ENCODE data around the gene ANKH.

Gene ANKH

GRCh38 chr5:14913096-14913495 lies 41.5 kb upstream of the ANKH start:
- no peak overlapping the region for H3K4me3 ChIP-seq (ENCODE audit: low read length)
- no peak for DNase-seq (ENCODE audit: low read depth)
- no peak for TF ChIP-seq CTCF (IDR thresholded peaks at IDR 0.05; ENCODE audit: insufficient read depth, low read depth, low read length, missing control alignments)

GRCh38 chr5:14912206-14912605 lies 40.6 kb upstream of the ANKH start:
- no peak for TF ChIP-seq CTCF (IDR thresholded peaks at IDR 0.05; ENCODE audit: insufficient read depth, low read depth, low read length, missing control alignments)

GRCh38 chr5:14909369-14909768 lies 37.8 kb upstream of the ANKH start:
- H3K4me3 ChIP-seq (ENCODE audit: low read length), result no peak overlapping the region
- no peak for DNase-seq (ENCODE audit: low read depth)
- no peak for TF ChIP-seq CTCF (IDR thresholded peaks at IDR 0.05; ENCODE audit: insufficient read depth, low read depth, low read length, missing control alignments)

More at GRCh38 chr5:14912206-14912605, 40.6 kb upstream of the ANKH start:
- H3K4me3 ChIP-seq (ENCODE audit: low read length), result no peak overlapping the region
- peak; percentile 45 for DNase-seq (ENCODE audit: low read depth)

- no peak overlapping the region for H3K4me3 ChIP-seq (ENCODE audit: low read length)
- TF ChIP-seq CTCF (IDR thresholded peaks at IDR 0.05; ENCODE audit: insufficient read depth, low read depth, low read length, missing control alignments), result no peak
- DNase-seq (ENCODE audit: low read depth), result peak; percentile 89
These were observed 36.6 kb upstream of the ANKH start for GRCh38 chr5:14908172-14908571.

GRCh38 chr5:14906628-14907027 lies 35.0 kb upstream of the ANKH start:
- DNase-seq (ENCODE audit: low read depth), result no peak
- TF ChIP-seq CTCF (IDR thresholded peaks at IDR 0.05; ENCODE audit: insufficient read depth, low read depth, low read length, missing control alignments), result no peak
- no peak overlapping the region for H3K4me3 ChIP-seq (ENCODE audit: low read length)

- no peak for TF ChIP-seq CTCF (IDR thresholded peaks at IDR 0.05; ENCODE audit: insufficient read depth, low read depth, low read length, missing control alignments)
- DNase-seq (ENCODE audit: low read depth), result peak; percentile 74
These were observed 31.4 kb upstream of the ANKH start for GRCh38 chr5:14902826-14903560.

More at GRCh38 chr5:14902826-14903560, 31.4 kb upstream of the ANKH start:
- H3K4me3 ChIP-seq (ENCODE audit: low read length), result no peak overlapping the region
